Natural killer cell treated with Interleukin-12 subunit alpha and Interleukin-12 subunit beta and Interleukin-15 and Interleukin-18, amount 100 ng/mL, for 72 hours (primary cell): ENCODE measurements around the gene HOXA7. TPM values are rescaled to one million over a fixed set of nuclear protein-coding genes. Genes with fewer than 3 reads are reported as not detected.

Experiments used
- ATAC-seq, 2 donors: fragments of 150-1000 bp; cut with Tn5 transposase in 1 of 2; sonication (Bioruptor Pico), chemical (Tn5 transposase) in 1 of 2; 2 replicates each; pipeline ENCODE4 v1.10.0; 2021
- DNase-seq: peaks from one replicate; pipeline ENCODE4 v3.0.0; 2022; ENCODE audit warnings: low spot score
- H3K27ac Mint-ChIP-seq, 2 donors: 1 replicate in 1 of 2; 2 replicates in 1 of 2; pipeline ENCODE4 v1.8.0; 2022; ENCODE audit warnings: mixed read lengths in 2 of 2, mild to moderate bottlenecking in 1 of 2, moderate library complexity in 1 of 2
- H3K27me3 Mint-ChIP-seq, 2 donors: 1 replicate in 1 of 2; 2 replicates in 1 of 2; pipeline ENCODE4 v1.8.0; 2022; ENCODE audit warnings: mixed read lengths in 2 of 2
- H3K36me3 Mint-ChIP-seq: one replicate; pipeline ENCODE4 v1.8.0; 2022; ENCODE audit warnings: mixed read lengths
- H3K4me1 Mint-ChIP-seq, 2 donors: 1 replicate in 1 of 2; 2 replicates in 1 of 2; pipeline ENCODE4 v1.8.0; 2022; ENCODE audit warnings: low read depth in 2 of 2, mixed read lengths in 2 of 2, mild to moderate bottlenecking in 1 of 2
- H3K4me3 Mint-ChIP-seq: one replicate; pipeline ENCODE4 v1.8.0; 2022; ENCODE audit warnings: mixed read lengths
- H3K9me3 Mint-ChIP-seq: 2 replicates; pipeline ENCODE4 v1.8.0; 2022; ENCODE audit warnings: mixed read lengths
- total RNA-seq, 2 donors: library from RNA; stranded (reverse); gene quantifications; one replicate each; pipeline ENCODE4 v1.2.3, GENCODE V29; 2022

Gene HOXA7
- total RNA-seq, 2 donors from 2014 or later: 0.20 TPM; not detected in 1

DNA sequence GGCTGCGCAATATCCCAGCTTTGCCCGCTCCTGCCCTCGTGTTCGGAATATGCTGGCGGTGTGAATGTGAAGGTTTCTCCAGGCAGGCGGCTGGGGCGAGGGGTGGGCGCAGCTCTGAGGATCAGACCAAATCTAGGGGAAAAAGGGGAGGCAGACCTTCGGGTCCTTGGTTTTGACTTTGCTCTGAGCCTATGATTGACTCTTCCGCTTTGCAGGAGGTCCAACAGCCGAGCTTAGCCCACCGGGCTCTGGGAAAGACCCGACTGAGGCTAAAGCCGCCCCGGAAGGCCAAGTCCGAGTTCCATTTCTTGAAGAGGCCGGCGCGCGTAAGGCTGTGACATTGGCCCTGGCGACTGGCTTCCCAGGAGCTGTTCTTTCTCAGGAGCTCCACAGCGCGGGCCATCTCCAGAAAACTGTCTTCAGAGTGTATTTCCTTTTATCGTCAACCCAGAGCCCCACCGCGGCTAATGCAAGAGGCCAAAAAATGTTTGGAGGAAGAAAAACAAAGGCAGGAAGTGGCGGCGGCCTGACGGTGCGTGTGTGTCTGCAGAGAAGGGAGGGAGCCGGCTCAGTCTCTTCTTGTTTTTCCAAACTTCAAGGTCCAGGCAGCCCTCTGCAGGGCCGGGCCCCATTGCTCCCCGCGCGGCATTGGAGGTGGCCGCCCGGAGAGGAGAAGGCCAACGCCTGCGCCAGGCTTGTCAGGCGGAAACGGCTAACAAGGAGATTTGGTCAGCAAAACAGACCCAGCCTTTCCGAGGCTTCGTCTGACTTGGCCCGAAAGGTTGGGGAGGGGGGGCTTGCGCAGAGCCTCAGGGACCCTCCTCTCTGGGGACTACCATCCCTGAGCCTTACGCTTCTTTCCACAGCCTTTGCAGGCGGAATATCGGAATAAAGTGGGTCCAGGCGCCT is 32.2 kb upstream of the HOXA7 start:
- no peak for DNase-seq
- H3K36me3 Mint-ChIP-seq: no peaks in the 10 kb centered on the region
- H3K27ac Mint-ChIP-seq: peak overlapping the region in 1 of 2 donors; percentile 9
- peaks cover 55 to 77% of the 10 kb centered on the region in 2 donors for H3K27me3 Mint-ChIP-seq
- no peak for ATAC-seq
- H3K4me3 Mint-ChIP-seq: peak overlapping the region; percentile 92
- no peaks in the 10 kb centered on the region for H3K9me3 Mint-ChIP-seq
- peaks cover 34 to 38% of the 10 kb centered on the region in 2 donors for H3K4me1 Mint-ChIP-seq

DNA sequence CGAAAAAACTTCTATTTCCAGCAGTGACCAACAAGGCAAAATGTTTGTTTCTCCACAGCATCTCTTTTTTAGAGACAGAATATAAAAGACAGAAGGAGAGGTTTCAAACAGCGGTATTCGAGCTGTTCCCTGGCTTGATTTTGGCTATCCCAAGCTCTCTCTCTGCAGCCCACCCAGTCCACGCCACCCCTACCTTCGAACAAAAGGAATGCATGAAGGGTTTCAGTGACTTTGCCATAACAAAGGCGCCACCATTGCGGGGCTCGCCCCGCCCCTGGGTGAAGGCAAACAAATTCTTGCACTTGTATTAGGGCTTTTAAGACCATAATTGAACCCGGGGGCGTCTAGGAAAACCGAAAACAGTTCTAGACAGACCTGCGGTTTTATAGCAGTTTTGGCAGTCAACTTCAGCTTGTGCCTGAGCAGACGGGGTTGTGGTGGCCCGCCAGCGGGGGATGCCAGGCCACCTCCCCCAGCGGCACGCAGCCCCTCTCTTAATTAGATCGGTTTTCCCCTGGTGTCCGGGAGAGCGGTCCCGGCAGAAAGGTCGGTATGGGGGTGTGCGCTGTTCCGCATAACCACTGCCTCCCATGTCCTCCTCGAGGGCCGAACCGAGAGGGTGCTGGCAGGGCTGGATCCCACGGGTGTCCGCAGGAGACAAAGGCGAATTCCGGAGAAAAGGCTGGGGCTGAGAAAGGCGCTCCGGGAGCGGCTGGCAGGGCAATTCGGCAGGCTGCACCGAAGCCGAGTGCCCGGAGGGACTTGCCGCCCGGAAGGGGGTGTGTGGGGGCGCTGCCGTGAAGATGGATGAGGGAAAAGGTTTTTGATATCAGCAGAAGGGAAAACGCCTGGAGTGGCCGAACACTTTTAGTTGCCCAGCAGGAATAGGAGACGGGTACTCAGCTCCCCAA is 31.3 kb upstream of the HOXA7 start:
- ATAC-seq (no peak), DNase-seq (no peak)
- Mint-ChIP-seq H3K9me3 (no peaks in the 10 kb centered on the region), H3K4me3 (peak overlapping the region; percentile 92), H3K27ac (no peak overlapping the region), H3K4me1 (peaks cover 34 to 40% of the 10 kb centered on the region in 2 donors), H3K36me3 (no peaks in the 10 kb centered on the region), H3K27me3 (peaks cover 55 to 77% of the 10 kb centered on the region in 2 donors)

DNA sequence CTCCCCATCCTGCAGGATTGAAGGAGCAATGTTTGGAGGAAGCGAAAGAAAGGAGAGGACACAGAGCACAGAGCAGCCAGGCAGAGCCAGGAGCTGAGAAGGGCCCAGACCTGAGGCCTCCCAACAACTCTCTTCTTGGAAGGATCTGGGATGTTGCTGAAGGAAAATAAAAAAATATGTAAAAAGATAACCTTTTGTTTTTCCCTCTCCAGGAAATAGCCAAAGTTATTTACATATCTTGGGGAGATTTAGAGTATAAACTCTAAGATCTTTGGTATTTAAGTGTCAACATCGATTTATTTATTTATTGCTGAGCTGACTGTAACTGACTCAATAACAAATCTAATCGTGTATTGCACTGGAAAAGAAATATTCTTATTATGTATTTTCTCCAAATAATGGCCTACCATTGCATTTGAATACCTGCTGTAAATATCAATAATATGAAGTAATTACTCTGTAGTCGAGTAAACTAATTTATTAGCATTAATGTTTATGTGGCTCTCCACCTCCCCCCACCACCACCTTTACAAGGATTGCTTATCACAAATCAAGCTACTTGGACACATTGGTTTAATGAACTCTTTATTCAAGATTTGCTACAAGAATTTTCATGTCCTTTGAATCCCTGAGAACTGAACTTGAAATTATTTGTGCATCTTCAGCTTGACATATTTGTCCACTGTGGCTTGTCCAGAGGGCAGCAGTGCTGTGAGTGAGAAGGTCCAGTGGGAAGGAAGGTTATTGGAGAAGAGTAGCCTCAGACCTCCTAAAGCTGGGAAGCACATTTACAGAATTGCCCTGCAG is 30.4 kb upstream of the HOXA7 start:
- Mint-ChIP-seq H3K27me3 (peaks cover 54 to 81% of the 10 kb centered on the region in 2 donors), H3K4me1 (peaks cover 34 to 41% of the 10 kb centered on the region in 2 donors), H3K4me3 (peak overlapping the region; percentile 92), H3K27ac (peak overlapping the region in 1 of 2 donors; percentile 7), H3K9me3 (no peaks in the 10 kb centered on the region), H3K36me3 (no peaks in the 10 kb centered on the region)
- no peak for DNase-seq
- no peak for ATAC-seq

DNA sequence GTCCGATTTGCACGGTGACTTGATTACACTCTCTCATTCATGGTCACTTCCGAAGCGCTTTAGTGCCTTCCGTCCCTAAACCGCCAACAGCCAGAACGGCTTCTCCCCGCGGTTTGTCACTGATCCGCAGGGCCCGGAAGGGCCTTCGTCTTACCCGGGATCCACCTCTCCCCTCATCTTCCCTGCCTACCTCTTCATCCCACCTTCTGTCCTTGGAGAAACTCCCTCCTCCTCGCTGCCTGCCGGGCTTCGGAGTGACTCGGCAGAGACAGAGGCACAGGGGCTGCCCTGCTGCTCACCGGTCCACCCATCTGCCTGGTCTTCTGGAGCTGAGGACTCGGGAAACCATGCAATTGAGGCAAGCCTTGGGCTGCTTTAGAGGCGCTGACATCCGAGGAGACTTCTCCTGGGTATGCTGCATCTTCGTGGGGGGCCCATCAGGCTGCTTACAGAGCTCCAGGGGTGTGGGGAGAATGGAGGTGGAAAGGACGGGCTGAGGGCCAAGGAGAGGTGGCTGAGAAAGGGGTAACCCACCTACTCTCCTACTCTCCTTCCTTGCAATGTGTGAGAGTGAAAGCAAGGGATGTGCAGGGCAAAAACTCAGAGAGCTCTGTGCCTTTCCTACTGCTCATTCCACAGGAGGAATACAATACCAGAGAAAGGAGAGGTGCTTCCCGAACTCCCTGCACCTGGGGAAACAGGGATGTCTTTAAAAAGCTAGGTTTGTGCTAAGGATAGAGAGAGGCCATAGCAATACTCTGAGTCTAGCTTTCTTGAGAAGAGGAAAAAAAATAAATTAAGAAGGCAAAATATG is 29.6 kb upstream of the HOXA7 start:
- H3K4me3 Mint-ChIP-seq: peak overlapping the region; percentile 73
- DNase-seq: no peak
- no peaks in the 10 kb centered on the region for H3K36me3 Mint-ChIP-seq
- H3K27ac Mint-ChIP-seq: peak overlapping the region; percentile 7 to 77
- no peak for ATAC-seq
- peaks cover 51 to 73% of the 10 kb centered on the region in 2 donors for H3K27me3 Mint-ChIP-seq
- no peaks in the 10 kb centered on the region for H3K9me3 Mint-ChIP-seq
- peaks cover 34 to 41% of the 10 kb centered on the region in 2 donors for H3K4me1 Mint-ChIP-seq

DNA sequence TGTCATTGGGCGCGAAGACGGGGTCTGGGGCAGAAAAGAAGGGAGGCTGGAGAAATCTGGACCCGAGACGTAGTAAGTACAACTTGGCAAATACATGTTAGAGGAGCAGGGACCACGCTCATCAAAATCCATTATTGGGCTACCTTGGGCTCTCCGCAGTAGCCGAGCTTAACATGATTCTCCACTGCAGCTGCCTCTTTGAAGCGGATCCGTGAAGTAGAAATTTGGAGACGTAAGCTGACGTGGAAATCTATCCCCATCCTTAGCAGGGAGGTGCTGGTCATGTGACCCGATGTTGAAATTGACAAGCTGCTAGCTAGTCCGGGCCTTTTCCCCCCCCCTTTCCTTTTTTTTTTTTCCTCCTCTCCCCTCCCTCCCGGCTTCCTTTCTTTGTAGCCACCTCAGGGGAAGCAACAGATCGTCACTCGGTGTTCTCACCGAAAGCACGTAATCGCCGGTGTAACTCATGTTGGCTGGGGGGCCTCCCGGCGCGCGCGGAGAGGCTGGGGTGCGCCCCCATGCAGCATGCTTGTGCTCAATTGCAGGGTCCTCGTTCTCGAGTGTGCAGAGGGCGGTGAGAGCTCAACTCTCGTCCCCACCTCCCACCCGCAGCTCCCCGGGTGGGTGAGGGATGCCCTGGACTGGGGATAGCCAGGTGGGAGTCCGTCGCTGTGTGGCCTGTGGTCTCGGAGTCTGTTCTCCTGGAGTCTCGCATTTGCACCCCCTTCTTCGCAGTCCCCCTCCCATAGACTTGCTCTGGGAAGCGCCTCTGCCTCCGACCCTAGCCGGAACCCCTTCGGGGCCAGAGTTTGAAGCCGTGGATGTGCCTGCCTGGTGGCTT is 28.8 kb upstream of the HOXA7 start, which contains the start of gene HOXA11:
TSS of gene HOXA11 (minus strand) at position 220 of the 841 bp plus-strand sequence. CDS start at position 132, 88 bp downstream.
- no peaks in the 10 kb centered on the region for H3K9me3 Mint-ChIP-seq
- peak within 1 kb of the TSS; percentile 21 to 77 for H3K27ac Mint-ChIP-seq
- peak within 1 kb of the TSS; percentile 73 for H3K4me3 Mint-ChIP-seq
- ATAC-seq: peak in 1 of 2 donors; percentile 34
- no peaks in the 10 kb centered on the region for H3K36me3 Mint-ChIP-seq
- H3K4me1 Mint-ChIP-seq: peaks cover 34 to 44% of the 10 kb centered on the region in 2 donors
- H3K27me3 Mint-ChIP-seq: peaks cover 49 to 65% of the 10 kb centered on the region in 2 donors
- DNase-seq: no peak

DNA sequence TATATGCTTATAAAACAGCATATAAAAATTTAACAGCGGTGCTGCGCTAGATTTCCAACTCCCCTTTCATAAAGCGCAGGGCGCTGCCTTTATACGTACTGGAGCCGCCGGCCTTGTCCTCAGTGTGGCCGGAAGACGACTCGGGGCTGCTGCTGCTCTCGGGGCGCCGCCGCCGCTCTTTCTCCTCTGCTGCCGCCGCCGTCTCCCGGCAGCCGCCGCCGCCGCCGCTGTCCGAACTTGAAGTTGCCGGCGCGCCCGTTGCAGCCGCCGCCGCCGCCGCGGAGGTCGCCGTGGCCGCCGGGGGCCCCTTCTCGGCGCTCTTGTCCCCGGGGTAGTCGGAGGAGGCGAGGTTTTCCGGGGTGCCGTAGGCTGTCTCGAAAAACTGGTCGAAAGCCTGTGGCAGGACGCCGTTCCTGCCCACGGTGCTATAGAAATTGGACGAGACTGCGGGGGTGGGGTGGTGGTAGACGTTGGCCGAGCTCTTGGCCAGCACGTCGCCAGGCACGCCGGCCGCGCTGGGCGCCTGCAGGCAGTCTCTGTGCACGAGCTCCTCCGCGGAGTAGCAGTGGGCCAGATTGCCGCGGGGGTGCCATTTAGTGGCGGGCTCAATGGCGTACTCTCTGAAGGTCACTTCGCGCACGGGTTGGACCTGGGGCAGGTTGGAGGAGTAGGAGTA is 28.0 kb upstream of the HOXA7 start:
- Mint-ChIP-seq H3K27ac (peak overlapping the region; percentile 21 to 23), H3K27me3 (peaks cover 46 to 64% of the 10 kb centered on the region in 2 donors), H3K4me1 (peaks cover 40 to 44% of the 10 kb centered on the region in 2 donors), H3K4me3 (peak overlapping the region; percentile 73), H3K36me3 (no peaks in the 10 kb centered on the region), H3K9me3 (no peaks in the 10 kb centered on the region)
- no peak for DNase-seq
- peak; percentile 69 to 78 for ATAC-seq

DNA sequence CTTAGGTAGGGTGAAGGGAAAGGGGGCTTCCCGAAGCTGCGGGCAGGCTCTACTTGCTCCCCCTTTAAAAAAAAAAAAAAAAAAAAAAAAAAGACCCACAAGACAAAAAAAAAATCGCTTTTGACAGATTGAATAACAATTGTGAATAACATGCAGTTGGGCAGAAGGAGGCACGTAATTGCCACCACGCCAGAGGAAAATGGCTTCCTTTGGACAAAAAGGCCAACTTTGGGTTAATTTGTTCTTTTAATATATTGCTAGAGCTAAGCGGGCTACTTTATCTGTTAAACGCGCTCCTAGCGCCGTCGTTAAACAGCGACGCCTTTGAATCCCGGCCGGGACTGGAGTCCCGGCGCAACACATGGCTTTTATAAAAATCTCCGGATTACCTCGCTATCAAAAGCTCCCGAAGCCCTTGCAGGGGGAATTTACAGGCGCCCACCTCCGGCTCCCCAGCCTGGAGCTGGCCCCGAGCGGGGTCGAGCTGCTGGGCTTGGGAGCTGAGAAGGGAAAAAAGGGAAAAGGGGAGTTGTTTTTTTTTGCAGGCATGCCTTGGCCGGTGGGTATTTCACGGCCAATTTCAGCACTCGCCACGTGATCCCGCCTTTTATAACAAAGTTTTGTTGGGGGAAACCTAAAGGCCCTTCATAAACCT is 27.3 kb upstream of the HOXA7 start:
- Mint-ChIP-seq H3K4me3 (peak overlapping the region; percentile 73), H3K27me3 (peaks cover 44 to 63% of the 10 kb centered on the region in 2 donors), H3K9me3 (no peaks in the 10 kb centered on the region), H3K27ac (no peak overlapping the region), H3K4me1 (peaks cover 37 to 43% of the 10 kb centered on the region in 2 donors), H3K36me3 (no peaks in the 10 kb centered on the region)
- no peak for DNase-seq
- ATAC-seq: no peak

DNA sequence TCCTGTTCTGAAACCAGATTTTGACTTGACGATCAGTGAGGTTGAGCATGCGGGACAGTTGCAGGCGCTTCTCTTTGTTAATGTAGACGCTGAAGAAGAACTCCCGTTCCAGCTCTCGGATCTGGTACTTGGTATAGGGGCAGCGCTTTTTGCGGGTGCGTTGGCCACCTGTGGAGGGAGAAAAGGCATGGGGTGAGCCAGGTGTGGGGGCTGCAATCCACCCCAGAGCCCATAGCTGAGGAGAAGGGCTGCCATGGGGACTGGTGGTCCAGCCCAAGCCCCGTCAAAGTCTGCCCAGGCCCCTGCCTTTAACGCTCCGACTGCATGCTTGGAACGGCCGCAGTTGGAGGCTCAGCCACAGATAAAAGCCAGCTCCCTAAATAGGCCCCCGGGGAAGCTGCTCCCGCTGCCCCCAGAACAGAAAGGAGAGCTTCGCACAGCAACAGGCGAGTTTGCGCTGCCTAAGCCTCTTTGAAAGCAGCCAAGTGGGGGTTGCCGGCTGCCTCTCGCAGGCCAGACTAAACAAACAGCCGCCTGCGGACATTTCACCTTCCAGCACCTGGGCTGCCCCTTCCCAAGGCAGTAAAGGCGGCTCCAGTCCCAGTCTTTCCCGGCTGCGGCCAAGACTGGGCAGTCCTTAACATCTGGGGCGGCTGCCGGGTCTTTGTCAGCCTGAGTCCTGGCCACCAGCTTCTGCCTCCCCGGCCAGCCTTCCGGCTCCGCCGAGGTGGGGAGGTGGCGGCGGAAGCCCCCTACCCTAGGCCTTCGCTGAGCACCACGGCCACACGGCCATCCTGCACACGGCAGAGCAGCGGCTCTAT is 26.6 kb upstream of the HOXA7 start:
- no peaks in the 10 kb centered on the region for H3K36me3 Mint-ChIP-seq
- no peaks in the 10 kb centered on the region for H3K9me3 Mint-ChIP-seq
- DNase-seq (no peak), ATAC-seq (no peak)
- no peak overlapping the region for H3K27ac Mint-ChIP-seq
- peaks cover 30 to 36% of the 10 kb centered on the region in 2 donors for H3K4me1 Mint-ChIP-seq
- H3K4me3 Mint-ChIP-seq: no peak overlapping the region
- H3K27me3 Mint-ChIP-seq: peaks cover 39 to 59% of the 10 kb centered on the region in 2 donors

DNA sequence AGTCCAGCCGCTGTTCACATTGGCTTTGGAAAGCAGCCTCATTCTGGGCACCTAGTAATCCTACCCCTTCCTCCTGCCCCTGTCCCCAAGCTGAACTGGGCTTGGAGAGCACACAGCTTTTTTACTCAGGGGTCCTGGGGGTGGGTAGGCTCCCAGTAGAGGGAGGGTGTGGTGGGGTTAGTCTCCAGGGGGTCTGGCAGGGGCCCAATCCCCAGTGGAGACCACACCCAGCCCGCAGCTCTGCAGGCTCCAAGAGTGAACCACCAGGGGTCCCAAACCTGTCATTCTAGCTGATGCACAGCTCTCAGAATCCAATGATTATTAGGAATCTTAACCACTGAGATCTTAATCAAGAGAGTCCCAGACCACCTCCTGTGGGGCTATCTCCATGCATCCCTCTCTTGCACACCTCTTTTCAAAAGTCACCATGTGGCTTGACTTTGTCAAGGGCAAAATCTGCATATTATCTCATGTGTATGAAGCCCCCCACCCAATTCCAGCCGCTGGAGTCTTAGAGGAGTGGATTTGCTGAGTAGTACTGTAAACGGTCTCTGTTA is 25.9 kb upstream of the HOXA7 start:
- ATAC-seq (no peak), DNase-seq (no peak)
- H3K27me3 Mint-ChIP-seq: peaks cover 34 to 57% of the 10 kb centered on the region in 2 donors
- no peak overlapping the region for H3K4me3 Mint-ChIP-seq
- no peaks in the 10 kb centered on the region for H3K9me3 Mint-ChIP-seq
- peaks cover 24 to 31% of the 10 kb centered on the region in 2 donors for H3K4me1 Mint-ChIP-seq
- no peak overlapping the region for H3K27ac Mint-ChIP-seq
- no peaks in the 10 kb centered on the region for H3K36me3 Mint-ChIP-seq

DNA sequence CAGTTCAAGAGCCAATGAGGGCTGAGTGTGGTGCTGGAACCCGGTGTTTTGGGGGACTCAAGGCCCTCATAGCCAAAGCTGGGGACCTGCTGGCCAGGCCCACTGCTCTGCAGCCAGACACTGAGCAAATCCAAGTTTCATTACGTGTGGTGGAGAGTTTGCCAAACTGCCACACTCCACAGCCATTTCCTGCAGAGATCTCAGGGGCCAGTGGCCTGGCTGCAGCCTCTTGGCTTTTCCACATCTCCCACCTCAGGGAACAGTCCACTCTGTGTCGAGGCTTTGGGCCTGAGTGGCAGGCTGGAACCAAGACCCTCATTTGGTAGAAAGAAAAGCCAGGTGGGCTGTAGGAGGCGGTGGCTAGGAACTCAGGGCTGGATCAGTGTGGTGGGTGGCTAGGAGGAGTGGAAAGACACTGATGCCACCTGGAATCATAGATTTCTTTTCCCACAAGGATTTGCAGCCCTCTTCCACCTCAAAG is 25.4 kb upstream of the HOXA7 start:
- no peaks in the 10 kb centered on the region for H3K9me3 Mint-ChIP-seq
- H3K27me3 Mint-ChIP-seq: peaks cover 30 to 52% of the 10 kb centered on the region in 2 donors
- H3K27ac Mint-ChIP-seq: no peak overlapping the region
- no peak overlapping the region for H3K4me3 Mint-ChIP-seq
- H3K4me1 Mint-ChIP-seq: peaks cover 24 to 28% of the 10 kb centered on the region in 2 donors
- ATAC-seq (no peak), DNase-seq (no peak)
- H3K36me3 Mint-ChIP-seq: no peaks in the 10 kb centered on the region
